Esophagus muscularis mucosa (tissue), 3 donors: ENCODE results near the gene TNFRSF14.
"Not testable (repeated sequence)": the region's sequence is repeated elsewhere in the genome, so short reads cannot be mapped to it uniquely, and the experiment has no call there.

Experiments
- POLR2AphosphoS5 ChIP-seq, 2 donors: sonication (generic); formaldehyde crosslinking; IDR thresholded peaks; one replicate each; pipeline ENCODE4 v1.6.1; 2017; ENCODE audit warnings: antibody characterized with exemption in 2 of 2
- TF ChIP-seq, protein P1 (sequence below), 3 experiments: fragments of 200-600 bp in 2 of 3; fragments of 450-650 bp in 1 of 3; sonication (generic) in 2 of 3; IDR thresholded peaks; one replicate each; pipeline ENCODE4 v1.5.1; 2017 to 2019; ENCODE audit warnings: antibody characterized with exemption in 3 of 3, mild to moderate bottlenecking in 2 of 3, moderate library complexity in 1 of 3

DNA sequence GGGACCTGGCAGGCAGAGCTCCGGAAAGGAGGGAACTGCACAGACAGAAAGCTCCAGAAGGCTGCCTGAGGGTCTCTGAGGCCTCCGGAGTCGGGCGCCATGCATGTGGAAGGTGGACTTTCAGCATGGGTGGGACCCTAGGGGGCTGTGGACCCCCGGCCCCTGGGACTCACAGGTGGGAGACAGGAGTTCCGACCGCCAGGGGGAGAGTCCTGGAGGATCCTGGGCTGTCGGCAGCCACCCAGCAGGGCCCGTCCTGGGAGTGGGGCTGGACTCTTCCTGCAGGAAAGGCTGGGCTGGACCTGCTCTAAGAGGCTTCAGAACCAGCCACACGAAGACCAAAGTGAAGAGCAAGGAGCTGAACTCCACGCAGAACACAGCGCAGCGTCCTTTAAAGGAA lies 13.5 kb downstream of the TNFRSF14 start:
- TF ChIP-seq, protein P1, sequence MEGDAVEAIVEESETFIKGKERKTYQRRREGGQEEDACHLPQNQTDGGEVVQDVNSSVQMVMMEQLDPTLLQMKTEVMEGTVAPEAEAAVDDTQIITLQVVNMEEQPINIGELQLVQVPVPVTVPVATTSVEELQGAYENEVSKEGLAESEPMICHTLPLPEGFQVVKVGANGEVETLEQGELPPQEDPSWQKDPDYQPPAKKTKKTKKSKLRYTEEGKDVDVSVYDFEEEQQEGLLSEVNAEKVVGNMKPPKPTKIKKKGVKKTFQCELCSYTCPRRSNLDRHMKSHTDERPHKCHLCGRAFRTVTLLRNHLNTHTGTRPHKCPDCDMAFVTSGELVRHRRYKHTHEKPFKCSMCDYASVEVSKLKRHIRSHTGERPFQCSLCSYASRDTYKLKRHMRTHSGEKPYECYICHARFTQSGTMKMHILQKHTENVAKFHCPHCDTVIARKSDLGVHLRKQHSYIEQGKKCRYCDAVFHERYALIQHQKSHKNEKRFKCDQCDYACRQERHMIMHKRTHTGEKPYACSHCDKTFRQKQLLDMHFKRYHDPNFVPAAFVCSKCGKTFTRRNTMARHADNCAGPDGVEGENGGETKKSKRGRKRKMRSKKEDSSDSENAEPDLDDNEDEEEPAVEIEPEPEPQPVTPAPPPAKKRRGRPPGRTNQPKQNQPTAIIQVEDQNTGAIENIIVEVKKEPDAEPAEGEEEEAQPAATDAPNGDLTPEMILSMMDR (IDR thresholded peaks at IDR 0.05): not testable (repeated sequence)
- not testable (repeated sequence) for TF ChIP-seq POLR2AphosphoS5 (IDR thresholded peaks at IDR 0.05)
